Spleen (tissue), 7 donors: Measurements from ENCODE around the gene NPTX1.

Experiments used
- POLR2A ChIP-seq, 3 donors: fragments of 450-650 bp; IDR thresholded peaks; one replicate each; pipeline ENCODE4 v1.5.1; 2017; ENCODE audit warnings: antibody characterized with exemption in 3 of 3, mild to moderate bottlenecking in 1 of 3
- TF ChIP-seq, protein P1 (sequence below), 11 experiments: fragments of 200-600 bp in 7 of 11; fragments of 450-650 bp in 4 of 11; sonication (generic) in 4 of 11; IDR thresholded peaks in 8 of 11; conservative IDR thresholded peaks in 3 of 11; 1 replicate in 7 of 11; 2 replicates in 4 of 11; pipeline versions ENCODE4 v1.4.0 to v1.8.0; 2016 to 2021; ENCODE audit warnings: antibody characterized with exemption in 11 of 11, inconsistent platforms in 4 of 11, mild to moderate bottlenecking in 1 of 11
- donor health status: DM: no; HTN: no; CAD: no; lungs with moderate emphysema.
- donor health status: DM: no; HTN: no; CAD: no.
- donor health status: DM: no; HTN: no; CAD: no.

- no peak for TF ChIP-seq POLR2A (IDR thresholded peaks at IDR 0.05)
- TF ChIP-seq, protein P1, sequence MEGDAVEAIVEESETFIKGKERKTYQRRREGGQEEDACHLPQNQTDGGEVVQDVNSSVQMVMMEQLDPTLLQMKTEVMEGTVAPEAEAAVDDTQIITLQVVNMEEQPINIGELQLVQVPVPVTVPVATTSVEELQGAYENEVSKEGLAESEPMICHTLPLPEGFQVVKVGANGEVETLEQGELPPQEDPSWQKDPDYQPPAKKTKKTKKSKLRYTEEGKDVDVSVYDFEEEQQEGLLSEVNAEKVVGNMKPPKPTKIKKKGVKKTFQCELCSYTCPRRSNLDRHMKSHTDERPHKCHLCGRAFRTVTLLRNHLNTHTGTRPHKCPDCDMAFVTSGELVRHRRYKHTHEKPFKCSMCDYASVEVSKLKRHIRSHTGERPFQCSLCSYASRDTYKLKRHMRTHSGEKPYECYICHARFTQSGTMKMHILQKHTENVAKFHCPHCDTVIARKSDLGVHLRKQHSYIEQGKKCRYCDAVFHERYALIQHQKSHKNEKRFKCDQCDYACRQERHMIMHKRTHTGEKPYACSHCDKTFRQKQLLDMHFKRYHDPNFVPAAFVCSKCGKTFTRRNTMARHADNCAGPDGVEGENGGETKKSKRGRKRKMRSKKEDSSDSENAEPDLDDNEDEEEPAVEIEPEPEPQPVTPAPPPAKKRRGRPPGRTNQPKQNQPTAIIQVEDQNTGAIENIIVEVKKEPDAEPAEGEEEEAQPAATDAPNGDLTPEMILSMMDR (IDR thresholded peaks at IDR 0.05 in 8 of 11, conservative IDR thresholded peaks at IDR 0.05 in 3 of 11) = no peak
Observed at GRCh38 chr17:80499560-80499959, 23.2 kb upstream of the NPTX1 start.
